Measurements from ENCODE around the gene LMF1. TPM values are rescaled to one million over a fixed set of nuclear protein-coding genes. Genes with fewer than 3 reads are reported as not detected.

Gene LMF1
- total and polyA plus RNA-seq, 9 of the 15 experiments (the other 6 are each of a cell fraction or from before 2014, with no cell fraction given) = 0.11 to 1.6 (median 0.55) TPM; not detected in 1

DNA sequence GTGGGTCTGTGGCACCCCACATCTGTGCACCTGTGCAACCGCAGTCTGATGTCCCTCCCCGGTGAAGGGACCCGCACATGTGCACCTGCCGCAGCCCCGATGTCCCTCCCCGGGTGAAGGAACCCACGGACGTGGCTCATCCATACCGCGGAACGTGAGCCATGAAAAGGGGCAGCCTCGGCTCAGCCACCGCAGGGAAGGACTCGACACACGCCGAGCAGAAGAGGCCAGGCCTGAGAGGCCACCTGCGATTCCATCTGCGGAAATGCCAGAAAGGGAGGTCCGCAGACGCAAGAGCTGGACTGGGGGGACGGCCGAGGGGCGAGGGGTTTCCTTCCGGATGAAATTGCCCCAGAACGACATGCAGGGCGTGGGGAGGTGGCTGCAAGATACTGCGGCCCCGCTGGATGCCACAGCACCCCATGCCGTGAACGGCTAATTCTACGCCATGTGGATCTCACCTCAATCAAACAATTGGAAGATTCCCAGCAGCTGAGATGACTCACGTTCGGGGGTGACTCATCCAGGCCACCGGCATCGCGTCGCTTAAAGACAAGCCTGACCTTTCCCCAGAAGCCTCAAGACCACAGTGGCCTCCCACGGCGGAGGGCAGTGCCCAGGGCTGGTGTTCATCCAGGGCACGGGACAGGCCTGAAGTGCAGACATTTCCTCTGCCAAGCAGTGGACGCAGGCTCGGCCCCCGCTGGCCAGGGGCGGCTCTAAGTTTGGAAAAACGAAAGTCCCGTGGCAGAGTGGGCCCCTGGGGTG lies 31.8 kb upstream of the LMF1 start (continued):
- no peak for TF ChIP-seq NR2C2 (CRISPR knock-in tag; IDR thresholded peaks at IDR 0.05)
- no peak for TF ChIP-seq NR2C2 (tag; IDR thresholded peaks at IDR 0.05)
- TF ChIP-seq POU5F1 (IDR thresholded peaks at IDR 0.05; ENCODE audit: borderline replicate concordance, low read depth, low read length, partially characterized antibody) = no peak
- TF ChIP-seq POLR2AphosphoS5 (IDR thresholded peaks at IDR 0.05; ENCODE audit: control insufficient read depth, insufficient read depth, low read depth, low read length) = no peak
- TF ChIP-seq NEUROD1 (IDR thresholded peaks at IDR 0.05; ENCODE audit: borderline replicate concordance, low read depth, low read length, partially characterized antibody) = no peak
- TF ChIP-seq NR2F6 (CRISPR knock-in tag; IDR thresholded peaks at IDR 0.05) = no peak
- no peak for TF ChIP-seq SRF (CRISPR knock-in tag; IDR thresholded peaks at IDR 0.05)
- TF ChIP-seq, protein P1, sequence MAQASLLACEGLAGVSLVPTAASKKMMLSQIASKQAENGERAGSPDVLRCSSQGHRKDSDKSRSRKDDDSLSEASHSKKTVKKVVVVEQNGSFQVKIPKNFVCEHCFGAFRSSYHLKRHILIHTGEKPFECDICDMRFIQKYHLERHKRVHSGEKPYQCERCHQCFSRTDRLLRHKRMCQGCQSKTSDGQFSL (CRISPR knock-in tag; IDR thresholded peaks at IDR 0.05) = no peak
- TF ChIP-seq, protein P1 (tag; IDR thresholded peaks at IDR 0.05) = no peak
- TF ChIP-seq DNMT1 (IDR thresholded peaks at IDR 0.05) = no peak
- TF ChIP-seq GABPB2 (CRISPR knock-in tag; conservative IDR thresholded peaks at IDR 0.05) = no peak
- TF ChIP-seq, protein P2, sequence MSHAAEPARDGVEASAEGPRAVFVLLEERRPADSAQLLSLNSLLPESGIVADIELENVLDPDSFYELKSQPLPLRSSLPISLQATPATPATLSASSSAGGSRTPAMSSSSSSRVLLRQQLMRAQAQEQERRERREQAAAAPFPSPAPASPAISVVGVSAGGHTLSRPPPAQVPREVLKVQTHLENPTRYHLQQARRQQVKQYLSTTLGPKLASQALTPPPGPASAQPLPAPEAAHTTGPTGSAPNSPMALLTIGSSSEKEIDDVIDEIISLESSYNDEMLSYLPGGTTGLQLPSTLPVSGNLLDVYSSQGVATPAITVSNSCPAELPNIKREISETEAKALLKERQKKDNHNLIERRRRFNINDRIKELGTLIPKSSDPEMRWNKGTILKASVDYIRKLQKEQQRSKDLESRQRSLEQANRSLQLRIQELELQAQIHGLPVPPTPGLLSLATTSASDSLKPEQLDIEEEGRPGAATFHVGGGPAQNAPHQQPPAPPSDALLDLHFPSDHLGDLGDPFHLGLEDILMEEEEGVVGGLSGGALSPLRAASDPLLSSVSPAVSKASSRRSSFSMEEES (CRISPR knock-in tag; IDR thresholded peaks at IDR 0.05) = no peak
- peak; percentile 45; the same call in 1 of the 2 replicates for TF ChIP-seq CTBP1 (IDR thresholded peaks at IDR 0.05; ENCODE audit: borderline replicate concordance)
- TF ChIP-seq, protein P3, sequence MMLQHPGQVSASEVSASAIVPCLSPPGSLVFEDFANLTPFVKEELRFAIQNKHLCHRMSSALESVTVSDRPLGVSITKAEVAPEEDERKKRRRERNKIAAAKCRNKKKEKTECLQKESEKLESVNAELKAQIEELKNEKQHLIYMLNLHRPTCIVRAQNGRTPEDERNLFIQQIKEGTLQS (IDR thresholded peaks at IDR 0.05) = peak; percentile 98
- TF ChIP-seq, protein P3 (CRISPR knock-in tag; conservative IDR thresholded peaks at IDR 0.05) = peak; percentile 94
- no peak for TF ChIP-seq ETV1 (tag; conservative IDR thresholded peaks at IDR 0.05; ENCODE audit: low read depth)
- no peak for TF ChIP-seq HLTF (IDR thresholded peaks at IDR 0.05)
- TF ChIP-seq ZNF239 (CRISPR knock-in tag; IDR thresholded peaks at IDR 0.05) = no peak
- TF ChIP-seq NR2C1 (IDR thresholded peaks at IDR 0.05) = no peak
- no peak for TF ChIP-seq NR2C1 (tag; IDR thresholded peaks at IDR 0.05)
- no peak for TF ChIP-seq GABPB1 (CRISPR knock-in tag; IDR thresholded peaks at IDR 0.05)
- no peak for TF ChIP-seq NFRKB (IDR thresholded peaks at IDR 0.05; ENCODE audit: low read depth)
- no peak for TF ChIP-seq ADNP (tag; IDR thresholded peaks at IDR 0.05)
- no peak for TF ChIP-seq SP2 (IDR thresholded peaks at IDR 0.05; ENCODE audit: extremely low read depth, low read depth, low read length, poor library complexity, severe bottlenecking)
- no peak for TF ChIP-seq RBM34 (IDR thresholded peaks at IDR 0.05; ENCODE audit: borderline replicate concordance, insufficient read depth, low read length)
- no peak for TF ChIP-seq SIN3A (IDR thresholded peaks at IDR 0.05; ENCODE audit: borderline replicate concordance in 2 of 2, control insufficient read depth in 1 of 2, low read depth in 2 of 2, low read length in 2 of 2)

Measured in K562 (cell line).